NT2/D1 (cell line): ENCODE results near the gene NOTCH1.

Source experiments
- DNase-seq: peaks from one replicate; pipeline ENCODE4 v3.0.0-alpha.2; 2011; ENCODE audit warnings: low read depth, low spot score
- H3K27me3 ChIP-seq: 2 replicates; pipeline ENCODE4 v1.6.0; 2011; ENCODE audit warnings: mild to moderate bottlenecking; ENCODE audit not compliant: insufficient read length, insufficient read depth
- H3K36me3 ChIP-seq: 2 replicates; pipeline ENCODE4 v1.6.1; 2011; ENCODE audit warnings: mild to moderate bottlenecking, low read length, mixed read lengths; ENCODE audit not compliant: insufficient read depth, insufficient read length
- H3K4me1 ChIP-seq: 2 replicates; pipeline ENCODE4 v1.5.1; 2011; ENCODE audit not compliant: insufficient read depth, insufficient read length
- H3K4me3 ChIP-seq: 2 replicates; pipeline ENCODE4 v1.5.1; 2011; ENCODE audit warnings: low read depth; ENCODE audit not compliant: insufficient read length
- H3K9ac ChIP-seq: 2 replicates; pipeline ENCODE4 v1.6.0; 2011; ENCODE audit warnings: low read depth; ENCODE audit not compliant: insufficient read length
- H3K9me3 ChIP-seq: 2 replicates; pipeline ENCODE4 v1.5.1; 2011; ENCODE audit warnings: mild to moderate bottlenecking, low read length; ENCODE audit not compliant: insufficient read depth
- SUZ12 ChIP-seq: IDR thresholded peaks from 2 replicates; pipeline ENCODE4 v1.6.1; 2011; ENCODE audit not compliant: insufficient read length, insufficient read depth; ENCODE audit errors: extremely low read depth
- YY1 ChIP-seq: IDR thresholded peaks from 2 replicates; pipeline ENCODE4 v1.6.1; 2011; ENCODE audit not compliant: insufficient read length, insufficient read depth
- ZNF274 ChIP-seq: IDR thresholded peaks from 2 replicates; pipeline ENCODE4 v1.6.1; 2011; ENCODE audit warnings: mild to moderate bottlenecking, low read depth, low read length

The NOTCH1 gene

GRCh38 chr9:136511670-136512592, 33.9 kb downstream of the NOTCH1 start:
- Histone ChIP-seq H3K9me3 (no peaks in the 10 kb centered on the region; the same call in 1 of the 2 replicates), H3K4me1 (no peaks in the 10 kb centered on the region), H3K4me3 (no peak overlapping the region), H3K36me3 (peaks cover 98% of the 10 kb centered on the region), H3K27me3 (no peaks in the 10 kb centered on the region), H3K9ac (no peak overlapping the region)
- no peak for TF ChIP-seq ZNF274
- TF ChIP-seq SUZ12 = no peak
- no peak for TF ChIP-seq YY1
- DNase-seq = no peak

DNA sequence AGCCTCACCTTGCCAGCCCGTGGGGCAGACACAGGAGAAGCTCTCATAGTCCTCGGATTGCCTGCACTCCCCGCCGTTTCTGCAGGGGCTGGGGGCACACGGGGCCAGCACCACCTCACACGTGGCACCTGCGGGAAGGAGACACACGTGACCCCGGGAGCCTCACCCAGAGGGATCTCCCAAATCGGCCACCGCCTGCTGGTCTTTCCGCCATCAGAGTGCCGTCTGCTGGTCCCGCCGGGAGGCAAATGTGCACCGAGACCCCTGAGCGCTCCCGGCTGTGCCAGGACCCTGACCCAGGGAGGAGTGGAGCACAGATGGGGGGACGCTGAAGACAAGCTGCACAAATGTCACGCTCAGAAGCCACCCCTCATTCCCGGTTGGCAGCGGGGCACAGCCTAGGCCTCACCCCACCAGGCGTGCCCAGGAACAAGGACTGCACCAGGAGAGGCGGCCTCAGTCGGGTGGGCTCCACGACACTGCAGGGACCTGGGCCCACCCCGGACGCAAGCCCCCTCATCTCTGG, 34.6 kb downstream of the NOTCH1 start:
- H3K9ac ChIP-seq = no peak overlapping the region
- H3K36me3 ChIP-seq = peaks cover 98% of the 10 kb centered on the region
- no peak overlapping the region for H3K4me3 ChIP-seq
- H3K27me3 ChIP-seq = no peaks in the 10 kb centered on the region
- no peak for DNase-seq
- TF ChIP-seq ZNF274 = no peak
- no peaks in the 10 kb centered on the region for H3K4me1 ChIP-seq
- H3K9me3 ChIP-seq = no peaks in the 10 kb centered on the region; the same call in 1 of the 2 replicates

- no peak overlapping the region for H3K9ac ChIP-seq
- no peaks in the 10 kb centered on the region for H3K4me1 ChIP-seq
- TF ChIP-seq YY1 = no peak
- H3K27me3 ChIP-seq = no peaks in the 10 kb centered on the region
- DNase-seq = no peak
- H3K36me3 ChIP-seq = peaks cover 98% of the 10 kb centered on the region
- no peaks in the 10 kb centered on the region; the same call in 1 of the 2 replicates for H3K9me3 ChIP-seq
- H3K4me3 ChIP-seq = no peak overlapping the region
Measured at GRCh38 chr9:136510561-136510960, 35.3 kb downstream of the NOTCH1 start.

DNA sequence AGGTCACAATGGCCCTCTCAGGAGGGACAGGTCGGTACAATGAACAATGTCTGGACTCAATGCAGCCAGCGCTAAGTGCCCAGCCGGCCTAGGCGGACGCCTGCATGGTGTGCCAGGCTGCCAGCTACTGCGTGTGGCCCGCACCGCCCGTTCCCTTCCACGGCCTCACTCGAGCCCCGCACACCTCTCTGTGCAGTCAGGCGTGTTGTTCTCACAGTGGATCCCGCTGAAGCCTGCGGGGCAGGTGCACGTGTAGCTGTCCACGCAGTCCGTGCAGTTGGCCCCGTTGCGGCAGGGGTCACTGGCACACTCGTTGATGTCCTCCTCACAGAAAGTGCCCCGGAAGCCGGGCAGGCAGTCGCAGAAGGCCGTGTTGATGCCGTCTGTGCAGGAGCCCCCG, 36.3 kb downstream of the NOTCH1 start:
- Histone ChIP-seq H3K4me3 (no peak overlapping the region), H3K4me1 (no peaks in the 10 kb centered on the region), H3K9me3 (no peaks in the 10 kb centered on the region; the same call in 1 of the 2 replicates), H3K36me3 (peaks cover 98% of the 10 kb centered on the region), H3K27me3 (no peaks in the 10 kb centered on the region), H3K9ac (no peak overlapping the region)
- TF ChIP-seq SUZ12 = no peak
- no peak for TF ChIP-seq YY1
- no peak for TF ChIP-seq ZNF274
- no peak for DNase-seq

DNA sequence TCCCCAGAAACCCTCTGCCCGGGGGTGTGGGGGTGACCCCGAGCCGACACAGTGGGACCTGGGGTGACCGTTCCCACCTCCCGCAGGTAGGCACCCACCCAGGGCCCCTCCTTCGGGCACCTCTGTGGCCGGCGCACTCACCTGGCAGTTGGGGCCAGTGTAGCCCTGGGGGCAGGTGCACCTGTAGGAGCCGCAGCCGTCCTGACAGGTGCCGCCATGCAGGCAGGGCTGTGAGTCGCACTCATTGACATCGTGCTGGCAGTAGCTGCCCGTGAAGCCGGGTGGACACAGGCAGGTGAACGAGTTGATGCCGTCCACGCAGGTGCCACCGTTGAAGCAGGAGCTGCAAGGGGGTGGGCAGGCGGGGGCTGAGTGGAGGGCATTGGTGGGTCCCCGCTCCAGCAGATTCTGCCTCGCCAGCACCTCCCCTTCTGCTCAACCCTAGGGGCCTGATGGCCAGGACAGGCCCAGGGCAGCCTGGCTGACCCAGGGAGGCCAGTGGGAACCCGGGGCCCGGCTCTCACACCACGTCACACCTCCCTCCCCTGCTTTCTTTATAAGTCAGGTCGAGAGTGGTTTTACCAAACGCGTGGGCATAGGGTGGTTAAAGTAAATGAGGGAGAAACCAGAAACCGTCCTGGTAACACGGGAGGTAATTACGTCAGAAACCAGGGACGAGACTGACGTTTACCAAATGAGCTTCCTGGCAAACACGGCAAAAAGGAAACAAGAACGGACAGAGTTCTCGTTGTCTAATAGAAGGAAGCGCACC, 36.9 kb downstream of the NOTCH1 start:
- TF ChIP-seq ZNF274 (no peak), YY1 (no peak), SUZ12 (no peak)
- Histone ChIP-seq H3K9me3 (no peaks in the 10 kb centered on the region; the same call in 1 of the 2 replicates), H3K36me3 (peaks cover 98% of the 10 kb centered on the region), H3K27me3 (no peaks in the 10 kb centered on the region), H3K4me3 (no peak overlapping the region), H3K9ac (no peak overlapping the region), H3K4me1 (no peaks in the 10 kb centered on the region)
- no peak for DNase-seq

DNA sequence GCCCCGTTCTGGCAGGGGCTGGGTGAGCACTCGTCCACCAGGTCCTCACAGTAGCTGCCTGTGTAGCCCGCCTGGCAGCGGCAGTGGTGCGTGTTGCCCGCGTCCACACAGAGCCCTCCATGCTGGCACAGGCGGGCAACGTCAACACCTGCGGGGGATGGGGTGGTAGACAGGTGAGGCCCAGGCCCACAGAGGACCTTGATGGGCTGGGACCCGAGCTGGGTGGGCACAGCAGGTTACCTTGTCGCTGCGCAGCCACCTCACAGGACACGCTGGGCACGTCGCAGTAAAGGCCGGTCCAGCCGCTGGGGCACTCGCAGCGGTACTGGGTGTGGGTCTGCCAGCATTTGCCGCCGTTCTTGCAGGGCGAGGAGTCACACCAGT, 37.9 kb downstream of the NOTCH1 start:
- Histone ChIP-seq H3K36me3 (peaks cover 98% of the 10 kb centered on the region), H3K9me3 (no peaks in the 10 kb centered on the region; the same call in 1 of the 2 replicates), H3K27me3 (no peaks in the 10 kb centered on the region), H3K4me3 (no peak overlapping the region), H3K4me1 (peaks cover 2% of the 10 kb centered on the region), H3K9ac (no peak overlapping the region)
- no peak for DNase-seq
- TF ChIP-seq YY1 (no peak), ZNF274 (no peak), SUZ12 (no peak)

- no peak overlapping the region for H3K9ac ChIP-seq
- H3K36me3 ChIP-seq = peaks cover 99% of the 10 kb centered on the region
- H3K27me3 ChIP-seq = no peaks in the 10 kb centered on the region
- H3K4me3 ChIP-seq = no peak overlapping the region
- no peaks in the 10 kb centered on the region for H3K9me3 ChIP-seq
- no peak for TF ChIP-seq YY1
- no peak for TF ChIP-seq SUZ12
- TF ChIP-seq ZNF274 = no peak
- no peak for DNase-seq
- H3K4me1 ChIP-seq = peaks cover 2% of the 10 kb centered on the region
Measured at GRCh38 chr9:136507221-136507991, 38.4 kb downstream of the NOTCH1 start.
